Measurements from ENCODE around the gene CEP131.
"Not testable (repeated sequence)": the region's sequence is repeated elsewhere in the genome, so short reads cannot be mapped to it uniquely, and the experiment has no call there.

Gene CEP131

DNA sequence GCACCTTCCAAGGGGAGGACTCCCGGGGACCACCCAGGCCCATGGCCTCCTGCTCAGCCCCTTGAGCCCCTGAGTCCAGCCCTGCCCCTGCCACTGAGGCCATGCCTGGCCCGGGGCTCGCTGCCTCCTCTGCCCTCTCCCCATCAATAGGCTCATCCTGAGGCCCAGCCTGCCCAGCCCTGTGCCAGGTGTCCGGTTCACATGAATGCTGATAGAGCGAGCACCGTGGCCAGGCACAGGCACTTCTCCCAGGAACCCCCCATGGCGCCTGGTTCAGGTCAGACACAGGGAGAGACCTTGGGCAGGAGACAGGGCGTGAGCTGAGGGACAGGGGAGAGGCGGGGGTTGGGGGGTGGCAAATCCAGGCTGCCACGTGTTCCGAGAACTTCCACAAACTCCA is 60.3 kb downstream of the CEP131 start:
- no peak for DNase-seq

DNA sequence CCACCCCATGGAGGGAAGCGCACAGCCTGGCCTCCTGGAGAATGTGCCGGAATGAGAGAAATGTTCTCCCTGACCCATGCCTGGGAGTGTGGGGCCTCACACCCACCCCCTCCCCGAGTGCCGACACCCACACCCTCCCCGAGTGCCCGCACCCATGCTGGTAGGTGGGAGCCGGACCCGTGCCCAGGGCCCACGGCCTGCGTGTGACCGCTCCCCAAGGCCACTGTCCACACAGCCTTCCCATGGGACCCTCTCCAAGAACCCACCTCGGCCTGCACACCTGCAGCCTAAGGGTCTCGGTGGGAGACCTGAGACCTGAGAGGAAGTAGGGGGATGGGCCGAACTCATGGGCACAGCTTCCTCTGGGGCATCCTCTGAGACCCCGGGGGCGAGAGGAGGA is 60.8 kb downstream of the CEP131 start:
- no peak for DNase-seq

DNA sequence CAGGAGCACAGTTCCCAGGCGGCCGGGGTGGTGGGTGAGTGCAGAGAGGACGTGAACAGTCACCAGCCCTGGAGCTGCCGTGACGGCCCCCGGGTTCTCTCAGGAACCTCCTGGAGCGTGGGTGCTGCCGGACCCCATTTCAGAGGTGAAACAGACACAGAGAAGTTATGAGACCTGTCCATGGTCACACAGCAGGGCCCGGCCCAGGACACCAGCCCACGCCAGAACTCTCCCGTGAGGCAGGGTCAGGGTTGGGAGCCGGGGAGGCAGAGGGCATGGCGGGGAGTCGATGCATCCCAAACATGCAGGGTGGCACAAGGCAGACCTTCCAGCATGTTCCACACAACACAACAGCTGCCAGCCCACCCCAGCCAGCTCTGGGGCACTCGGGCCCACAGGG is 61.2 kb downstream of the CEP131 start:
- no peak for DNase-seq

DNA sequence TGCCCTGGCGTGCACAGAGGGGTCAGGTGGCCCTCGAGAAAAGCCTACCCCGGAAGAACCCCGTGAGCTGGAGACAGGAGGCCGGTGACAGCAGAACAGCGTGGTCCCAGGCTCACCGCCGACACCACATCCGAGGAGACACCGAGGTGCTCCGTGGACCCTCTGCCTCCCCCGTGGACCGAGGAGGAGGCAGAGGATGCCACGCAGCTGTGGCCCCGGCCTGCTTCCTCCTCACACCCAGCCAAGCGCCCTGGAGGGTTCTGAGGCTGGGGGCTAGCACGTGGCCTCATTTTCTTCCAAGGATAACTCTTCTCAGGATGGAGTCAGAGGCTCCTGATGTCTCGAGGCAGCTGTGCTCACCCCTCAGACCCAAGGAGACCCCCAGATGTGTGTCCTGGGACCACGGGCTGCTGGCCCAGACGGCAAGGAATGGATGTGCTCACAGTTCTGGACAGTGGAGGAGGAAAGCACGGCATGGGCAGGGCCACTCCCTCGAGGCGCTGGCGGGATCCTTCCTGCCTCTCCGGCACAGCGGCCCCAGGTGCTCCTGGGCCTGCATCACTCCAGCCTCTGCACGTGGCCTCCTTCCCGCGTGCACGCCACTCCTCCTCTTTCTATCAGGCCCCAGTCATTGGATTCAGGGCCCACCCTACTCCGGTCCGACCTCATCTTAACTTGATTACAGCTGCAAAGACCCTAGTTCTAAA is 61.9 kb downstream of the CEP131 start:
- no peak for DNase-seq

DNA sequence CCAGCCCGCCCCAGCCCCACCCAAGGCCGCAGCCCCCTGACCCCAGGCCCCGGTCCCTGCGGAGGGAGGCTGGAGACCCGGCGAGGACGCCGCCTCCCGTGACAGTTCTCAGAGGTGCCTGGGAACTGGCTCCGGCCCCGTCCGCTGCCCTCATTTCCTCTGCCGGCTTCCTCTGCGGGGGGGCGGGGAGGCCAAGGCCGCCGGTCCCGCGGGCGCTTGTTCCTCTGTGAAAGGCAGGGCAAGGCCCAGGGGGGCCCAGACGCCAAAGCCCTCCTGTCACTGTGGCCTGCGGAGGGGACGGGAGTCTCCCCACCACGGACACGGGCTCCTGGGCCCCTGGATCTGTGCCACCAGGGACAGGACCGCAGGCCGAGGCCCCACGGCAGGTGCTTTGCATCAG is 62.5 kb downstream of the CEP131 start:
- no peak for DNase-seq

DNA sequence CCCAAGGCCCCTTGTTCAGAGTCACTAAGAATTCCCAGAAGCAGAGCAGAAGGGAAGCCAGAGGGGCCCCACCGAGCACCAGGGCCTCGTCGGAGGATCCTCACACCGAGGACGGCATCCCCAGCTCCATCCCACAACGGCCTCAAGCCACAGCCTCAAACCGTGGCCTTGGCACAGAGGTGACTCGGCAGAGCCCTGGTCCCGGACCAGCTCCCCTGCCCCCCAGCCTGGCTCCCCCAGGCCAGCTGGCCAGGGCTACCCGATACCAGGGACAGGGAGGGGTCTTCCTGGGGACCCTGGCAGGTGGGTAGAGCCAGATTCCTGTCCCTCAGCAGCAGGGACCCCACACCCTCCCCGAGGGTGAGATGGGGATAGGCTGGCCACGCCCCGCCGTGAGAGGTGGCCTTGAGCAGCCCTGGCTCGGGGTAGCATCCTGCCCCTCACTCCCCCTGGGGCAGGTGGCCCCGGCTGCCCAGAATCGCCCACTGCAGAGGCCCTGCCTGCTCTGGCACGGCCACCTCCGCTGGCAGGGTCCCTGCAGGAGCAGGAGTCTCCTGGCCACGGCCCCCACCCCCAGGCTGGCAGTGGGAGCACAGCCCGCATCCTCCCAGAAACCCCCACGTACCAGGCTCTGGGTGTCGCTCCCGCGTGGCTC is 63.0 kb downstream of the CEP131 start:
- DNase-seq: no peak

DNA sequence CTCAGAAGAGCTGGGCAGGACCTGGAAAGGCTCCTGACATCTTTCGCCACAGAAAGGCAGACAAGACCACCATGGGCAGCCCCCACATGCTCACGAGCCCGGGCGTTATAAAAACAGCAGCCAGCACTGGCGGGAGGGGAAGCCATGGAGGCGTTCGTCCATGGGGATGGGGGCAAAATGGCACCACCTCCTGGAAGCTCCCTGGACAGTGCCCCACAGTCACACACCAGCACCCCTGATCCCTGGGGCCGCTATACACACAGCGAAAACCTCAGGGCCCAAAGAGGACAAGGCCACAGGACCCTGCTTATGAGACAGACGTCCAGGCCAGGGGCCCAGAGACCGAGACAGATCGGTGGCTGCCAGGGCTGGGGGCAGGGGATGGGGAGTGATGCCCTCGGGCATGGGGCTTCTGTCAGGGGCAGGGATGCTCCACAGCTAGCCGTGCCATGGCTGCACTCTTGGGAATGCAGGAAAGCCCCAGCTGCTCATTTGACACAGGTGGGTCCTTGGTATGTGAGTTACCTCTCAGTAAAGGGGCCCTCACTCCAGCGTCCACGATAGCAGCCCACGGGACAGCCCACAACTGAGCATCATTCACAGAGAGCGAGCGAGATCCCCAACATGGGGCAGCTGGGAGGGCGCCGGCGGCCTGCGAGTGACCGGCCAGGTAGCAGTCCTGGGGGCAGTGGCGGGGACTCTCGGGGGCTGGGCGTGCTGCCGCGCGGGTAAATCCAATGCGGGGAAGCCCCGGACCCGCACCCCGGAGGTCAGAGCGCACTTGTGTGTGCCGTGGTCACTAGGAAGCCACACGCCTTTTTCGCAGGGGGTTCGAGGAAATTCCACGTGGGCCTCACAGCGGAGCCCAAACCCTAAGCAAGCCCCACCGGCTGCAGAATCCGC is 63.8 kb downstream of the CEP131 start:
- DNase-seq: no peak

DNA sequence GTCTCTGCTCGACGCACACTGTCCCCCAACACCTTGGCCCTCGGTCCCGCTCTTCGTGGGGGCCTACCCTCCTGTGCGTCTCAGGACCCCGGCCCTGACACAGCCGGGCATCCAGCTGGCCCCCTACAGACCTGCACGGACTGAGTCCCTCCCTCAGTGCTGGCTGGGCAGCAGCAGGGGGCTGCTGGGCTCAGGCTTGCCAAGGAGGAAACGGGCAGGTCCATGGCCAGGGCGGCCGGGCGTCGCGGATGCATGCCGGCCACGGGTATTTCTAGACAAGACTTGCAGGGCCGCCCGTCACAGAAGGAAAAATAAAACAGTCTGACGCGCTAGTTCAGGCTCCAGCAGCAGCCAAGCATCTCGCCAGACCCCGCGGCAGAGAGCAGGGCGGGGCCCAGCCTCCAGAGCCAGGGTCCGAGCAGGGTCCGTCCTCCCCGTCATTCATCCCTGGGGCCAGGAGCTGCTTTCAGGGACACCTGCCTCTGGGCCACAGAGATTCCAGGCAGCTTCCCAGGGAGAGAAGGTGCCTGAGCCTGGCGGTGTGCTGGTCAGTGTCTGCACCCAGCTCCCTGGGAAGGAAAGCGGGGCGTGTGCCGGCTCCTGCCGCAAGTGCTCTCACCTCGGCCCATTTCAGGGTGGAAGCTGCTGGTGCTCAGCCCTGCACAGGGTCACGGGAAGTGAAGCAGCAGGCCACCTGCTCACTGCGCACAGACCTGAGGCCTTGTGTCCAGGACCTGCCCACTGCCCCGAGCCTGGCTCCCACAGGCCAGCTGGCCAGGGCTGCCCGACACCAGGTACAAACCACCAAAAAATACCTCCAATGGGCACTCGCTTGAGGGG is 64.7 kb downstream of the CEP131 start:
- no peak for DNase-seq

DNA sequence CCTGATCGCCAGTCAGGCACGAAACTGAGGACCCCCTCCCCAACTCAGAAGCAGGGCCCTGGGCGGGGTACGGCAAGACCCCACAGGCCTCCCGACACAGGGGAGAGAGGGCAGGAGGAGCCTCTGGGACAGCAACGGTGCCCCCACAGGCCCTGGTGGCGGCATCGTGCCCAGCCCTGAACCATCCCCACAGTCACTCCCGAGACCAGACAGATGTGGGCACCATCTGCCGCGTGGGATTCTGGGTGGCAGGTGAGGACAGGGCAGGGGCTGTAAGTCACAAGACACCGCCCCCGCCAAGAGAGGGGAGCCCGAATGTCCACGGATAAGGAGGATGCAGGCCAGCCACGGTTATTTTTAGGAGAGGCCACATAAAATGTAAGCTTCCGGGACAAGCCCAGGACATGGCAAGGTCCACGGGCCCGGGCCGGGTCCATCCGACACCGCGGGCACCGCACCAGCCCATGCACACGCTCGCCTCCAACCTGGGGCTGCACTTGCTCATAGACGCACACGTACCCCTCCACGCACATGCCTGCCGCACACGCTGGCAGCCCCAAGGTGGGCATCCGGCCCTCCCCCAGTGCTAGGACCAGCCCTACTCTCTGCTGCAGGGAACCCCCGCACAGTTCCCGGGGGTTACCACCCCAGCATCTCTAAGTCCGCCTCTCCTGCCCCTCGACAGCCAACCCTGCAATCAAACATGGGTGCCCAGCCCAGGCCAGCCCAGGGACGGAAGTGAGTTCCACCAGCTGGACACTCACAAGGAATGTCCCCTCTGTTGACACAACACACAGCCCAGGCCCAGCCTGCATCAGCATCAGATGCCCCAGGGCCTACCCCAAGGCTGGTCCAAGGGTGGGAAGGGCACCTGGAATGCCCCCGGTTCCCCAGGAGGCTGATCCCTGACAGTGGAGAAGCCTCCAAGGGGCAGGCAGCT is 65.6 kb downstream of the CEP131 start:
- DNase-seq: no peak

DNA sequence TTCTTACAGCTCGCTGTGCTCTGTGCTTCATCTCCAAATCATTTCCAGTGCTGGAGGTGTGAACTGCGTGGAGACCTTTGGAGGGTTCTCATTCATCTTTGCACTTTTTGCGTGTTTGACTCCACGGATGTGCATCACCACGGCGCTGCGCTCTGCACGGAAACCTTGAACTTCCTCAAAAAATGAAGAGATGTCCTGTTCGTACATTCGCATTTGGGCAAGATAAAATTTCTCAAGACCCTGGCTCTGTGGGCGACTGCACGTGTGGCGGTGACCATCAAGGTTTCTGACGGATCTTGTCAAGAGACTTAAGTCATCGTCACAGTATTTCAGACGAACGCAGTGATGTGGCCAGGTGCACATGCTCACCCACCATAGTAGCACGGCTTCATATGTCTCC is 67.8 kb downstream of the CEP131 start:
- no peak for DNase-seq

DNA sequence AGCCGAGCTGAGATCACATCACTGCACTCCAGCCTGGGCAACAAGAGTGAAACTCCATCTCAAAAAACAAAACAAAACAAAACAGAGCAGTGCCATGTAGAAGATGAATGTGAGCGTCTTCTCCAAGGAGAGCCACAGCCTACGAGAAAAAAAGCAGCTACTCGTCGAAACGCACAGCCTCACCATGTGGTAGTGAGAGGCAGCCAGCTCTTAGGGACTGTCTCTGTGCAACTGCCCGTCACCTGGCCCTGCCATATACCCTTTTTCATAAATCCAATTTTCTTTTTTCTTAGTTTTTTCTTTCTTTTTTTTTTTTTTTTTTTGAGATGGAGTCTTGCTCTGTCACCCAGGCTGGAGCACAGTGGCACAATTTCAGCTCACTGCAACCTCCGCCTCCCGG is 68.7 kb downstream of the CEP131 start:
- DNase-seq: not testable (repeated sequence)

DNA sequence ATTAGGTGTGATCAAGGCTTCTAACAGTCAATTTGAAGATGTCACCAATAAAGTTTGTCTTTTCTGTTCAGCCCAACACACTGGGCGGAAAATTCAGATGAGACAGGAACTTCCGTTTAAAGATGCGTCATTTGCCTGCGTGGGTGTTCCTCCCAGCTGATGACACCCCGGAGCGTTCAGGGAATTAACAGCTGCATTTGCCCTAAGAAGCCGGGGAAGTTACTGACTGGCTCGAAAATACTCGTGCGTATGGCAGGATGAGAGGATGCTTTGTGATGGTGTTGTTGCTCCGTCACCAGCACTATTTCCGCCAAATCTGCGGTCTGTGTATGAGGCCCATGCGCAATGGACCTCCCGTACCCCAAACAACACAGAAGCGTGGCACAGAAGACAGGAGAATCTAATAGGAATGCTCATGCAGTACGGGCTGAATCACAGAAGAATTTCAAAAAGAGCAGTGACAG is 69.4 kb downstream of the CEP131 start:
- no peak for DNase-seq

DNA sequence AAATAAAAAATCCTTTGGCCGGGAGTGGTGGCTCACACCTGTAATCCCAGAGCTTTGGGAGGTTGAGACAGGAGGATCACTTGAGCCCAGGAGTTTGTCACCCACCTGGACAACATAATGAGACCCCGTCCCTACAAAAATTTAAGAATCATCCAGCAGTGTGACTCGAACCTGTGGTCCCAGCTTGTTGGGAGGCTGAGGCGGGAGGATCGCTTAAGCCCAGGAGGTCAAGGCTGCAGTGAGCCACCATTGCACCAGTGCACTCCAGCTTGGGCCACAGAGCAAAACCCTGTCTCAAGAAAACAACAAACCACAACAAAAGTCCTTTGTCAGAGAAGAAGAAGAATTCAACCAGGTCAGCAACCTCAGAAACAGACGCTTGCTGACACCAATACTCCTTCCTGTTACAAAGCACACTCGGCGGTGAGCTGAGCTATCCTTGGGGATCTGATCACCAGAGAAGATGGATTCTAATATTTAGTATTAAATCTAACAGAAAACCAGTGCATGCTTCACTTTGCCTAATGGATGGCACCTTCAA is 70.4 kb downstream of the CEP131 start:
- no peak for DNase-seq

DNA sequence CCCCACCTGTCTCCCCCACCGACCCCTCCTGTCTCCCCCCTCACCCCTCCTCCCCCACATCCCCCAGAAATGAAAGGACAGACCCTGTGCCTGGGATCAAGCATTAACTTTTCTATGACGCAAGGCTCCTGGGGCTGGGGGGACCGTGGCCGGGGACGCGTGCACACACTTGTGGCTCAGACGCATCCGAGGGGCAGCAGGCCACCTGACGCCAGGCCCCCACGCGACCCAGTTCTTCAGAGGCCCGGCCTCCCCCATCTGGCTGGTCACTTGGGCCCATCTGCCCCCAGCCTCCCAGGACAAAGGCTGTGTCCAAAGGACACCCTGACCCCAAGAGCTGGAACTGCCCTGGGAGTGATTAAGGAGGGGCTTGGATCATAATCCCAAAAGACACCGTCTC is 71.5 kb downstream of the CEP131 start:
- DNase-seq: no peak

DNA sequence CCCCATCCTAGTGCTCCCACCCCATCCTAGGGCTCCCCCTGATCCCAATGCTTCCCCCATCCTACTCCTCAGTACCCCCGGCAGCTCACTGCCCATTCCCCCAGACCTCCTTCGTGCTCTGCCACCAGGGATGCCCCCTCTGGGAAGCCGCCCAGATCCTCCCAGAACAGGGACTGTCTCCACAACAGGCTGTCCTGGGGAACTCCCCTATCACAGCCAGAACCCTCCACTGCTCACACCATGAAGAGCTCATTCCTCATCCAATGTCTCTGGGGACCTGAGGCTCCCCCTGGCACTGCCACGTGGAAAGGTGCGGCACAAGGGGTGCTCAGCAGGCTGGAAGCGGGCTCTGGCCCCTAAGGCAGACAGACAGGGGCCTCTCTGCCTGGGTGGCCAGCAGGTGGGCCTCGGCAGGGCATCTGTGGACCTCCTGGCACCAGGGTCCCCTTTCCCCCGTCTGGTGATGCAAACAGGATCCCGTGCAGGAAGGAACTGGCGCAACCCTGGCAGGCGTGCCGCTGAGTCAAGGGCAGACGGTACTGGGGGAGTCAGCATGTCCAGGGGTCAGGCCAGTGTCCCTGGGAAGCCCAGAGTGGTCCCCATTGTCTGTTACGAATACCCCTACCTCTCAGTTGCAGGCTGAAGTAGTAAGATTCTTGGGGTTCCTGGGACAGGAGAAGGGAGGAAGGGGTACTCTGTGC is 72.2 kb downstream of the CEP131 start:
- DNase-seq: no peak

DNA sequence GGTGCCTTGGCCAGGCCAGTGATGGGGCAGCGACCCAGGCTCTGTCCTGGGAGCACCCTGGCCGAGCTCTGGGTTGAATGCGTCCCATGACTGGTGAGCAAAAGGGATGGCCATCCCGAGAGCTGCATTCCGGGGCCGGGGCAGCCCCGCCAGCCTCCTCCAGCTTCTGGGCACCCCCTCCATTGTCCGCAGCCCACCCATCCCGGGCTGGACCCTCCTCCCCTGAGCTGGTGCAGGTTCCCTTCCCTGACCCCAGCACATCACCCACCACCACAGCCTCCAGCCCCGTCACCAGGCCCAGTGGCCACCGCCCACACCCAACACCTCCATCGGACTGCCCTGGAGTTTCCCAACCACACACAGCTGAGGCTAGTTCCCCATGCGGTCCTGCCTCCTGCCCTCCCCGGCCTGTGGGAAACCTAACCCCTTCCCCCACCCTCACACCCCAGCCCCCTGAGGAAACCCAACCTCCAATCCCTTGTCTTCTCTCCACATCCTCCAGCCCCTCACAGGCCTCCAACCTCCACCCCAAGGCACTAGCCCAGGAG is 73.7 kb downstream of the CEP131 start:
- DNase-seq: no peak

DNA sequence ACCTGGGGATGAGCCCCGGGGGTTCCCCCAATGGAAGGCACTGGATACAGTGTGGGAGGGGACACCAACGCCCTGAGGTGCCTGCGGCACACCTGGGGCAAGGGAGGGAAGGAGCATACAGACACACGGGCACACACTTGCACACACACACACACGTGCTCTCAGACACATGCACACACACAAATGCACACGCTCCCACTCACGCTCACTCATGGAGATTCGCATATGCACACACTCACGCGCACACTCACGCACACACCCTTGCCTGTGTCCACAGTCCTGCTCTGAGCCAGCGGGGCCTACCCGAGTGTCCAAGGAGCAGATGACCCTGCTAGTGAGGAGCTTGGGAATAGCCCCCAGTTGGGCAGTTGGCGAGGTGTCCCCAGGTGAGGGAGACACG is 74.2 kb downstream of the CEP131 start:
- no peak for DNase-seq

DNA sequence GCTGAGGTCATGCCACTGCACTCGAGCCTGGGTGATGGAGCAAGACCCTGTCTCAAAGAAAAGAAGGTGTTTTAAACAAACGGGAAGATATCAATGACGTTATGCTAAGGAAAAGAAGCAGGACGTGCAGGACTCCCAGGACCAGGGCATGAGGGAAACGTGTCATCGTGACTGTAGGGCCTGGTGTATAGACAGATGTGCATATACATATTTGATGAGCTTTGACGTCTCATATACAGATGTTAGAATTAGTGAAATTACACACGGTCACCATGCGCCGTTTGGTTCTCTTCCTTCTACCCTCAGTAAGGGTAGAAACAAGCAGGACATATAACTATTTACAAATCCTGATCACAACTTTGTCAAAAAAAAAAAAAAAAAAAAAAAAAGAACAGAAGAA is 75.1 kb downstream of the CEP131 start:
- DNase-seq: no peak

DNA sequence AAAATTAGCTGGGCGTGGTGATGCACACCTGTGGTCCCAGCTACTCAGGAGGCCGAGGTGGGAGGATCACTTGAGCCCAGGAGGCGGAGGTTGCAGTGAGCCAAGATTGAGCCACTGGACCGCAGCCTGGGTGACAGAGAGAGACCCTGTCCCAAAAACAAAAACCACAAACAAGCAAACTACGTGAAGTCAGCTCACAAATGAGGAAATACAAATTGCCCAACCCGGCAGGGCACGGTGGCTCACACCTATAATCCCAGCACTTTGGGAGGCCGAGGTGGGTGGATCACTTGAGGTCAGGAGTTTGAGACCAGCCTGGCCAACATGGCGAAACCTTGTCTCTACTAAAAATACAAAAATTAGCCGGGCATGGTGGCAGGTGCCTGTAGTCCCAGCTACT is 76.6 kb downstream of the CEP131 start:
- not testable (repeated sequence) for DNase-seq

DNA sequence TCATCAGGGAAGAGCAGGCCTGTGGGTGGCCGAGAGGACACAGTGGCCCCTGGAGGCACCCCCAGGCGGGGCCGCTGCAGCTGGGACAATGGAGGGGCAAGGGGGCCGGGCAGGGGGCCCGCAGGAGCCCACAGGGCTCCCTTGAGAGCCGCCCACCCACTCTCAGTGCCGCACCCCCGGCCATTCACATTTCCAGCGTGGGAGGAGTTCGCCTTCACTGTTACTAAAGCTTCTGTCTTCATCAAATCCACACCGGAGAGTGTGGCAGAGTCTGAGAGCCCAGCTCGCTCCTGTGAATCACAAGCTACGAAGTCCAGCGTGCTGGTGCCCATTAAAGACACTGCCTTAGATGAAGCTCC is 78.4 kb downstream of the CEP131 start:
- no peak for DNase-seq
